IMR-90 (cell line): ENCODE data around the gene FAM217A.

Source experiments
- BHLHE40 ChIP-seq: fragments of 150-350 bp; IDR thresholded peaks from 2 replicates; pipeline ENCODE4 v1.6.1; 2016; ENCODE audit warnings: mild to moderate bottlenecking, low read depth, low read length
- CEBPB ChIP-seq: IDR thresholded peaks from 2 replicates; pipeline ENCODE4 v1.6.1; 2012; ENCODE audit warnings: low read depth, low read length, improper control_type of control experiment
- CTCF ChIP-seq: conservative IDR thresholded peaks from 2 replicates; pipeline ENCODE4 v1.5.1; 2012; ENCODE audit warnings: mild to moderate bottlenecking, low read depth, low read length, improper control_type of control experiment
- ELK1 ChIP-seq: fragments of 150-350 bp; IDR thresholded peaks from 2 replicates; pipeline ENCODE4 v1.6.1; 2016; ENCODE audit warnings: low read depth, mild to moderate bottlenecking, low read length, moderate library complexity, borderline replicate concordance
- FOS ChIP-seq: fragments of 150-350 bp; IDR thresholded peaks from 2 replicates; pipeline ENCODE4 v1.6.1; 2016; ENCODE audit warnings: low read depth, low read length
- MAFK ChIP-seq: IDR thresholded peaks from 2 replicates; pipeline ENCODE4 v1.6.1; 2012; ENCODE audit warnings: low read depth, low read length, improper control_type of control experiment
- MXI1 ChIP-seq: IDR thresholded peaks from 2 replicates; pipeline ENCODE4 v1.6.1; 2012; ENCODE audit warnings: low read depth, mild to moderate bottlenecking, low read length, moderate library complexity, borderline replicate concordance
- POLR2A ChIP-seq: IDR thresholded peaks from 2 replicates; pipeline ENCODE4 v1.6.1; 2012; ENCODE audit warnings: mild to moderate bottlenecking, low read depth, low read length
- RAD21 ChIP-seq: IDR thresholded peaks from 2 replicates; pipeline ENCODE4 v1.6.1; 2012; ENCODE audit warnings: low read length, improper control_type of control experiment
- RCOR1 ChIP-seq: IDR thresholded peaks from 2 replicates; pipeline ENCODE4 v1.6.1; 2012; ENCODE audit warnings: mild to moderate bottlenecking, low read length, improper control_type of control experiment; ENCODE audit not compliant: insufficient replicate concordance
- RFX5 ChIP-seq: IDR thresholded peaks from 2 replicates; pipeline ENCODE4 v1.8.0; 2012; ENCODE audit warnings: low read depth, mild to moderate bottlenecking, low read length, moderate library complexity
- SMC3 ChIP-seq: fragments of 150-350 bp; IDR thresholded peaks from 2 replicates; pipeline ENCODE4 v1.6.1; 2016; ENCODE audit warnings: low read depth, mild to moderate bottlenecking, antibody characterized with exemption, low read length, moderate library complexity
- USF2 ChIP-seq: fragments of 150-350 bp; IDR thresholded peaks from 2 replicates; pipeline ENCODE4 v1.6.1; 2017; ENCODE audit warnings: mild to moderate bottlenecking, antibody characterized with exemption, low read length, low read depth

GRCh38 chr6:4107873-4108272 is 28.9 kb upstream of the FAM217A start:
- TF ChIP-seq POLR2A (no peak), RFX5 (no peak), CTCF (no peak), RAD21 (no peak), USF2 (no peak), MAFK (no peak), CEBPB (no peak), MXI1 (no peak), FOS (no peak), SMC3 (no peak), BHLHE40 (no peak), ELK1 (no peak), RCOR1 (no peak)
